ENCODE results near the gene MLXIPL. TPM values are rescaled to one million over a fixed set of nuclear protein-coding genes. Genes with fewer than 3 reads are reported as not detected.
"Not testable (repeated sequence)": the region's sequence is repeated elsewhere in the genome, so short reads cannot be mapped to it uniquely, and the experiment has no call there.

The MLXIPL gene
- total RNA-seq, 2 experiments from 2014 or later, result not detected

DNA sequence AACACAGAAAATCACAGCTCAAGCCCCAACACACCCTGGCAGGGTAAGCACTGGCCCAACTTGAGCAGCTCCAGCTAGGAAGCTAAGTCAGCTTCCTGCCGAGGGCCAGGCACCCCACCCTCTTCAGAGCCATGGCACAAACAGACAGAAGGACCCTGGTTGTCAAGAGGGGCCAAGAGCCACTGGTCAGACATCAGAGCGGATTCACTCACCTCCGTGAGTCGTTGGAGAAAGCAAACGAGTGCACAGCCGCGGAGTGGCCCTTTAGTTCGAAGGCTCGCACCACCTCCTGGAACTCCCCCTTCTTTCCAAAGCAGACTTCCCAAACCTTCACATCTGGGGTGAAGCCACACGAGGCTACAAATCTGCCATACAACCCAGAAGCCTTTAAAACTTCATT lies 53.3 kb downstream of the MLXIPL start:
- H3K9me3 Mint-ChIP-seq, result no peaks in the 10 kb centered on the region
- peaks cover 23% of the 10 kb centered on the region for H3K4me1 Mint-ChIP-seq
- no peak for DNase-seq
- peaks cover 18% of the 10 kb centered on the region for H3K36me3 Mint-ChIP-seq
- no peak overlapping the region for H3K4me3 Mint-ChIP-seq
- H3K27me3 Mint-ChIP-seq, result no peaks in the 10 kb centered on the region
- POLR2A ChIA-PET, result no interaction called here
- no peak for ATAC-seq (ENCODE audit: low read depth)
- H3K27ac Mint-ChIP-seq, result no peak overlapping the region

DNA sequence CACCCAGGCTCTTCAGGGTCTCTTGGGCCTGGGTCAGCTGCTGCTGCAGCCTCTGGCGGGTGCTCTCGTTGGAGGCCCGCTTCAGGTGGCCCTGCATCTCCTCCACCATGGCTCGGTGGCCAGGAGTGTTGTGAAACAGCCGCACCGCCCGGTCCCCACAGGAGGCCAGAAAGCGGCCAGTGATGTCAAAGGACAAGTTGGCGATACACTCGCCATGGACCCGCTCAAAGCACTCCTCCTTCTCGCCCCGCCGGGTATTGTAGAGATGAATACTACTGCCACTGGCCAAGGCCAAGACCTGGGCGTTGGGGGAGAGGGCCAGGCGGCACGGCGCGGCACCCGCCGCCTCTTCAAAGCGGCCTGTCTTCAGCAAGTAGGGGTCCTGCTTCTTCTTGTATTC lies 53.8 kb downstream of the MLXIPL start:
- POLR2A ChIA-PET, result interaction anchor here (1.5 kb wide), 1 partner anchor 8 kb away, joined by 6 read pairs; the partner anchor contains the start of gene TBL2
- no peak overlapping the region for H3K4me3 Mint-ChIP-seq

DNA sequence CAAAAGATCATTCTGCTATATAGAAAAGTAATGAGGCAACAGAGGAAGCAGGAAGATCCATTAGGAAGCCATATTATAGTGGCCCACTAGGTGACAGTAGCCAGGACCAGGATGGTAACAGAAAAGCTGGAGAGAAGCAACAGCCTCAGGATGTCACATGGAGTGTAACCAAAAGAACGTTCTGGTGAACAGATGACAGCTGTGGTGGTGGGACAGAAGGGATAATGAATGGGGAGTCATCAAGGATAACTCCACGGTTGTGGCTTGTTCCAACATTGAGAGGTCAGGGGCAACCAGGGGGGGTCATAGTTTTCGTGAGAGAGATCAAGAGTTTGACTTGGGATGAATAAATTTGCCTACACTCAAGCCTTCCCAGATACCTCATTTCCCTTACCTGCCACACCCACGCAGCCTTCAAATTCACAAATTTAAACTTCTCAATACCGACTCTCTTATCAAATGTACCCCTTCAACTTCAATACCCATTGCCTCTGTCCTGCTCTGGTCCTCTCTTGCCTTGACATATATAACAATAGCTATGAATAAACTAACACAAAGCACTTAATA lies 55.2 kb downstream of the MLXIPL start:
- POLR2A ChIA-PET, result interaction anchor here (0.5 to 3.7 kb wide), 5 partner anchors 9 to 106 kb away, joined by 3 to 29 read pairs (median 4); partner anchors contain the start of genes BAZ1B, BCL7B and TBL2
- ATAC-seq (ENCODE audit: low read depth) (no peak), DNase-seq (no peak)
- H3K9me3 Mint-ChIP-seq, result no peaks in the 10 kb centered on the region
- peaks cover 21% of the 10 kb centered on the region for H3K4me1 Mint-ChIP-seq
- no peaks in the 10 kb centered on the region for H3K27me3 Mint-ChIP-seq
- no peak overlapping the region for H3K27ac Mint-ChIP-seq
- no peak overlapping the region for H3K4me3 Mint-ChIP-seq
- H3K36me3 Mint-ChIP-seq, result peaks cover 13% of the 10 kb centered on the region

More for the DNA sequence above, 53.8 kb downstream of the MLXIPL start:
- Mint-ChIP-seq H3K27me3 (no peaks in the 10 kb centered on the region), H3K27ac (no peak overlapping the region), H3K36me3 (peaks cover 18% of the 10 kb centered on the region), H3K9me3 (no peaks in the 10 kb centered on the region), H3K4me1 (peaks cover 24% of the 10 kb centered on the region)
- ATAC-seq (ENCODE audit: low read depth) (no peak), DNase-seq (no peak)

DNA sequence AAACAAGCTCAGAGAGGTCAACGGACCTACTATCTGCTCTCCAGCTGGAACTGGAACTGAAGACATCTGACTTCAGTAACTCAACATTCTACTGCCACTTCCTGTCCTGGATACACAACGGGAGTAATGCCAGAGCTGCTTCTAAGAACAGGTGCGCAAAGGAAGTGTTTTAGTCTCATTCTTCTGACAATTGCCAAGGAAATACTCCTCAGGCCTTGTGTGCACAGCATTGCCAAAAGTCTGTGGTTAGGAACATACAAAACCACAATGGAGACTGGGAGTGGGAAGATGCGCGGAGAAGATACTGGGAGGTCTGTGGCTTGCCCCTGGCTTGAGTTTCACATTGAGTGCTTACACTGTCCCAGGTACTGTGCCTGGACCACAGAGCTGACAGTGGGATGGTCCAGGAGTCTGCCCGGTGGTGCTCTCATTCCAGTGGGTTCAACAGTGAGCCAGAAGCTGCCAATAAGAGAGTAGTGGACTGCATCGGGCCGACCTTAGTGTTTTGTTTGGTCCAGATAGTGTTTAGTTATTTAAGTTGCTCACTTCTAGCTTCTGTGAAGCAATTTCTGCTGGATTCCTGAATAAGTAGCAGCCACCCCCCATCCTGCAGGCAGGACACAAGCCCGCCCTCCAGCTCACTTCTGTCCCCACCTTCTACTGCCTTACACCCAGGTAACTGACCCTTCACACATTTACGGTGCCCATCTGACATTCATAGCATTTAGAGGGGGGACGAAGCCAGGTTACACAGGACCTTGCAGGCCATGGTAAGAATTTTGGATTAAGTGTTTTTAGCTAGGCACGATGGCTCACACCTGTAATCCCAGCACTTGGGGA lies 56.3 kb downstream of the MLXIPL start:
- no peaks in the 10 kb centered on the region for H3K9me3 Mint-ChIP-seq
- no peak for DNase-seq
- H3K27me3 Mint-ChIP-seq, result no peaks in the 10 kb centered on the region
- H3K4me3 Mint-ChIP-seq, result no peak overlapping the region
- H3K4me1 Mint-ChIP-seq, result peaks cover 21% of the 10 kb centered on the region
- POLR2A ChIA-PET, result interaction anchor here (1.5 to 3.7 kb wide), 2 partner anchors 10 to 11 kb away, joined by 11 to 29 read pairs; partner anchors contain the start of genes BCL7B and TBL2
- H3K27ac Mint-ChIP-seq, result peak overlapping the region; percentile 24
- peaks cover 10% of the 10 kb centered on the region for H3K36me3 Mint-ChIP-seq
- ATAC-seq (ENCODE audit: low read depth), result no peak

DNA sequence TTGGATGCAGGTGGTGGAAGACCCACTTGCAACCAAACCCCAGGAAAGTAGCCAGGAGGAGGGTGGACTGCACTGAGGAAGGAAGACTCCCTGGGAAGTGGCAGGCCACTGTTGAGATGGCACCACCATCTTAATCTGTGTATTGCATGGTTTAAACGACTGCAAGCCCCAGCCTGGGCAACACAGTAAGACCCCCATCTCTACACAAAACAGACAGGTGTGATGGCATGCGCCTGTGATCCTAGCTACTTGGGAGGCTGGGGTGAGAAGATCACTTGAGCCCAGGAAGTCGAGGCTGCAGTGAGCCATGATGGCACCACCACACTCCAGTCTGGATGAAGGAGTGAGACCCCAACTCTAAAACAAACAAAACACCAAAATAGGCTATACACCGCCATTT lies 57.2 kb downstream of the MLXIPL start:
- H3K27ac Mint-ChIP-seq, result no peak overlapping the region
- H3K4me1 Mint-ChIP-seq, result peaks cover 21% of the 10 kb centered on the region
- no peaks in the 10 kb centered on the region for H3K9me3 Mint-ChIP-seq
- peaks cover 6% of the 10 kb centered on the region for H3K36me3 Mint-ChIP-seq
- no peaks in the 10 kb centered on the region for H3K27me3 Mint-ChIP-seq
- no peak for DNase-seq
- no peak for ATAC-seq (ENCODE audit: low read depth)
- H3K4me3 Mint-ChIP-seq, result no peak overlapping the region
- POLR2A ChIA-PET, result interaction anchor here (1.2 to 3.7 kb wide), 4 partner anchors 10 to 46 kb away, joined by 3 to 30 read pairs (median 20); partner anchors contain the start of genes BAZ1B, BCL7B and TBL2

DNA sequence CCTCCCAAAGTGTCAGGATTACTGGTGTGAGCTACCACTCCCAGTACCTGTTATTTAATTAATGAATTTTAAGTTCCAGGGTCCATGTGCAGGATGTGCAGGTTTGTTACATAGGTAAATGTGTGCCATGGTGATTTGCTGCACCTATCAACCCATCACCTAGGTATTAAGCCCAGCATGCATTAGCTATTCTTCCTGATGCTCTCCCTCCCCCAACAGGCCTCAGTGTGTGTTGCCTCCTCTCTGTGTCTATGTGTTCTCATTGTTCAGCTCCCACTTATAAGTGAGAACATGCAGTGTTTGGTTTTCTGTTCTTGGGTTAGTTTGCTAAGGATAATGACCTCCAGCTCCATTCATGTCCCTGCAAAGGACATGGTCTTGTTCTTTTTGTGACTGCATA lies 57.9 kb downstream of the MLXIPL start:
- POLR2A ChIA-PET, result interaction anchor here (1.2 to 3.7 kb wide), 4 partner anchors 10 to 46 kb away, joined by 3 to 30 read pairs (median 20); partner anchors contain the start of genes BAZ1B, BCL7B and TBL2
- peak; percentile 57 for ATAC-seq (ENCODE audit: low read depth)
- H3K27me3 Mint-ChIP-seq, DNase-seq, H3K9me3 Mint-ChIP-seq, H3K36me3 Mint-ChIP-seq: not testable (repeated sequence)
- Mint-ChIP-seq H3K4me1 (peaks cover 21% of the 10 kb centered on the region), H3K27ac (peak overlapping the region; percentile 80), H3K4me3 (peak overlapping the region; percentile 80)

DNA sequence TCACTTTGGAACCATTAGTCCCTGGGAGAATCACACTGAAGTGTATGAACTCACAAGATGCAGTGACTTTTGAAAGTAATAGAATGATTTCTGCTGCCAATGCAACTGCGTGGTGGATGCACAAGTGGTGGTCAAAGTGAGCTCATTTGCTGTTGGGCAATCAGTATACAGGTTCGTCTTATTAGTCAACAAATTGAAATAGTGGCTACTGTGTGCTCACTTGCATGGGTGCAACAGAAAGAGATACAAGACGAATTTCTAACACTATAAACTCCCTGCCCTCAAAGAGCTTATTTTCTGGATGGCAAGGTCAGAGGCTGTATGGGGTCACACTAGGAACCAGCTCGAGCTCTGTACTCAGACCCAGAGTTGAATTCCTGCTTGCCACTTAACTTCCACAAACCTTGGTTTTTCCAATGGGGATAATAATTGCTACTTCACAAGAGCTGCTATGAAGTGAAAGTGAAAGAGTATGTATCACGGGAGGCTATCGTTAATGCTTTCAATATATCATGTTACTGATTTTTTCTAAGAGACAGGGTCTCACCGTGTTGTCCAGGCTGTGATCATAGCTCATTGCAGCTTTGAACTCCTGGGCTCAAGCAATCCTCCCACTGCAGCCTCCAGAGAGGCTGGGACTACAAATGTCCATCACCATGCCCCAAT lies 58.5 kb downstream of the MLXIPL start:
- Mint-ChIP-seq H3K9me3 (no peaks in the 10 kb centered on the region), H3K27ac (peak overlapping the region; percentile 80), H3K27me3 (no peaks in the 10 kb centered on the region), H3K4me3 (peak overlapping the region; percentile 80), H3K4me1 (peaks cover 21% of the 10 kb centered on the region), H3K36me3 (peaks cover 5% of the 10 kb centered on the region)
- ATAC-seq (ENCODE audit: low read depth), result peak; percentile 46
- POLR2A ChIA-PET, result interaction anchor here (1.2 to 3.7 kb wide), 4 partner anchors 9 to 45 kb away, joined by 3 to 30 read pairs (median 20); partner anchors contain the start of genes BAZ1B, BCL7B and TBL2
- no peak for DNase-seq

DNA sequence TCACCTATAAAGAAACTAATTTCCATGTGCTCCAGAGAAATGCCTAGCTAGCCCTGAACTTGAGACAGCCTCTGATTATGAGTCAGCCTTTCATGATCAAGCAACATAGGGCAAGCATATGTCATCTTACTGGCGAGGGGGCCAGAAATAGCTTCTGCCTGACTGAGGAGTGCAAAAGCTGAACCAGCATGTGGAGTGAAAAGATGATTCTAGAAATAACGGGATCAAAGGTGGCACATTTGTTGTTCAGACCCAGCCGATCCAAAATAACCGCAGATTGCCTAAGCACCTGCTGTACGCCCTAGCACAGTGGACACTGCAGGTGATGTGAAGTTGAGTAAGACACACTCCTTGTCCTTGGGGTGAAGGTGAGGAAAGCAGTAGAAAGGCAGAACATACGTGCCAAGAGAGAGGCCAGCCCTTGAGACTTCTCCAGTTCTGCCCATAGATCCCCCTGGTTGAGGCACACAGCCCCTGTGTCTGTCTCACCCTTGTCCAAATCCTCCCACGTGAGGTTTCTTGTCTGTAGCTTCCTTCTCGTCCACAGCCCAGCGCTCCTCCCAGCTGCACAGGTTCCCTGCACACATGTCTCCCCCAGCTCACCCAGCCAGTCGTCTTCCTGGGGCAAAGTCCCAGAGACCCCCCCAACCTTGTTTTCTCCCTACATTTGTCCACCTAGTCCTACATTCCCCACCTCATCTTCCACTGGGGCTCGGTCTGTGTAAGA lies 64.0 kb downstream of the MLXIPL start:
- Mint-ChIP-seq H3K9me3 (no peaks in the 10 kb centered on the region), H3K4me1 (peaks cover 18% of the 10 kb centered on the region), H3K27ac (no peak overlapping the region), H3K27me3 (no peaks in the 10 kb centered on the region), H3K4me3 (no peak overlapping the region), H3K36me3 (peaks cover 5% of the 10 kb centered on the region)
- DNase-seq (no peak), ATAC-seq (ENCODE audit: low read depth) (no peak)
- POLR2A ChIA-PET, result interaction anchor here (1.3 to 4.8 kb wide), 2 partner anchors 17 to 38 kb away, joined by 7 to 27 read pairs; partner anchors contain the start of genes BAZ1B and TBL2

DNA sequence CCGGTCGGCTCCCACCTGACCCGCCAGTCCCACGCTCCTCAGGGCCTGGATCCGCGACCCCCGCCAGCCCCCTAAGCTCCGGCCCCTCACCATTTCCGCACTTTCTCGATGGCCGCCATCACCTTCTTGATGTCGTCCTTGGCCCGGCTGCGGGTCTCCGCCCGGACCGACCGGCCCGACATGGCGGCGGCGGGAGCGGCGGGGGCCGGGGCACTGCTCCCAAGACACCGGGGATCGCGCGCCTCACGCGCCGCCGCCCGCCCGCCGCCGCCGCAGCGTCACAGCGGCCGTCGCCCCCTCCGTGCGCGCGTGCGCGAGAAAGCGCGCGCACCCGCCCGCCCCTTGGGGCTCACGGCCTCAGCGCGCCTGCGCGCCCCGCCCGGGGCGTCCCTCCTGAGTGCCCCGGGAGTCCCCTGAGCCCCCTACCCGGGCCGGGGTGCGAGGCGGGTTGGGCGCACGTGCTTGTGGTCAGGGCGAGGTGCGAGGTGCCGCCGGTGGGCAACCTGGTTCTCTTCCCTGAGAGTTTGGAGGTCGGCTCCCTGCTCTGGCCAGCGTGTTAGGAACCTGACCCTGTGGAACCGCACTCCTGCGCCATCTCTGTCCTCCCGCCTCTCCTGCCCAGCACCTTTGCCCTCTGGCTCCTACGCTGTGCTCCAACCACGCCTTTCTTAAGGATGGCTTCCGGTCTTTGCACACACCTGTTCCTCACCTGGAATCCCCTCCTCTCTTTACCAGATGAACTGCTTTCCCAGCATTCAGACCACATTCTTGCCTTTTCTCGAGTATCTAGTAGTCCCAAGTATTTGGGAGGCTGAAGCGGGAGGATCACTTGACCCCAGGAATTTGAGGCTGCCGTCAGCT lies 66.7 kb downstream of the MLXIPL start, which contains the start of gene BCL7B:
Gene BCL7B, minus strand, starts transcription at position 294 of the 861 bp plus-strand sequence. Its CDS starts 112 bp downstream, at position 182.
- H3K27me3 Mint-ChIP-seq, result no peaks in the 10 kb centered on the region
- H3K27ac Mint-ChIP-seq, result peak within 1 kb of the TSS; percentile 98
- ATAC-seq (ENCODE audit: low read depth) (peak; percentile 62), DNase-seq (peak; percentile 93)
- H3K9me3 Mint-ChIP-seq, result no peaks in the 10 kb centered on the region
- peak within 1 kb of the TSS; percentile 94 for H3K4me3 Mint-ChIP-seq
- POLR2A ChIA-PET, result interaction anchor here (0.8 to 4.8 kb wide), 9 partner anchors 10 to 181 kb away, joined by 3 to 30 read pairs (median 7); partner anchors contain the start of genes ABHD11, BAZ1B and TBL2
- peaks cover 8% of the 10 kb centered on the region for H3K36me3 Mint-ChIP-seq
- H3K4me1 Mint-ChIP-seq, result peaks cover 29% of the 10 kb centered on the region

DNA sequence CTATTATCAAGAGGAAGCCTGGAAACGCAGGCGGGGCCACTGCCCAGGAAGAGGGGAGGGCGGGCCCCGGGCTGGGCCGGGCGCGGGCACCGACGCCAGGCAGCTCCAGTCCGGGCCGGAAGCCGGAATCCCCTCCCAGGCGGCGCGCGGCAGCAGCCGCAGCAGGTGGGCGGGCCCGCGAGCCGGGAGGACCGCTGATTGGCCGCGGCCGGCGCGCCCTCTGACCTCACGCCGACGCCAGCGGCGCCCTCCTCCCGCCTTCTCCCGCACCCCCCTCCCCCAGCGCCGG lies 67.3 kb downstream of the MLXIPL start:
- POLR2A ChIA-PET, result interaction anchor here (0.5 to 4.8 kb wide), 10 partner anchors 10 to 448 kb away, joined by 3 to 30 read pairs (median 7); partner anchors contain the start of genes ABHD11, BAZ1B and TBL2
- Mint-ChIP-seq H3K4me3 (peak overlapping the region; percentile 94), H3K9me3 (no peaks in the 10 kb centered on the region), H3K27me3 (no peaks in the 10 kb centered on the region), H3K36me3 (peaks cover 13% of the 10 kb centered on the region), H3K27ac (peak overlapping the region; percentile 98), H3K4me1 (peaks cover 30% of the 10 kb centered on the region)
- ATAC-seq (ENCODE audit: low read depth) (peak; percentile 93), DNase-seq (peak; percentile 96)

DNA sequence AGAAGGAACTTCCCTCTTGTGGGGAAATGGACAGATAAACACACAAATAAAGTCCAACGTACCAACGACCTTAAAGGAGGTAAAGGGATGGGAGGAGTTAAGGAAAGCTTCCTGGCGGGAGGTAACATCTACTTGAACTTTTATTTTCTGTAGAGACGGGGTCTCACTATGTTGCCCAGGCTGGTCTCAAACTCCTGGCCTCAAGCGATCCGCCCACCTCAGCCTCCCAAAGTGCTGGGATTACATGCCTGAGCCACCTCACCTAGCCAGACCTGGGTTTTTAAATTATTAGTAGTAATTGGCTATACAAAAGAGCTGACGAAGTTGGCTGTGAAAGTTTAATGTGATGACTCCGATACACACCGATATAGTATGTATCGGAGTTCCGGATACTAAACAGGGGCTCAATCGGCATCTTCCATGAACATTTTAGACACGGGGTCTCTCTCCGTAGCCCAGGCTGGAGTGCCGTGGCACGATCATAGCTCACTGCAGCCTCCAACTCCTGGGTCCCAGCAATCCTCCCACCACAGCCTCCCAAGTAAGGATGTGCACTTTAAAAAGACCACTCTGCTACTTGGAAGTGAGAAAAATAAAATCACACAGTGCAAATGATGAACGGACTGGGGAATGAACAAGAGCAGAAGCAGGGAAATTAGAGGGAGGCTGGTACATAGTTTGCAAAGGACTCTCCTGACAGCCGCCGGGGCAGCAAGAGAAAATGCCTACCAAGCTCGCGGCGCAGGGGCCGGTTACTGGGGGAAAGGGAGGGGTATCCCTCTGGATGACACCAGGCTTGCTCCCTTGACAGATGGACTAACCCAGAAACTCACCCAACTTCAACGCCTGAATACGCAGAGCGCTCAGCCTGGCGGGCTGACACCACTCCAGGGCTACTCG lies 67.9 kb downstream of the MLXIPL start:
- no peak for ATAC-seq (ENCODE audit: low read depth)
- peak overlapping the region; percentile 86 for H3K27ac Mint-ChIP-seq
- POLR2A ChIA-PET, result interaction anchor here (0.5 to 4.8 kb wide), 10 partner anchors 9 to 449 kb away, joined by 3 to 30 read pairs (median 7); partner anchors contain the start of genes ABHD11, BAZ1B and TBL2
- no peak for DNase-seq
- H3K4me1 Mint-ChIP-seq, result peaks cover 31% of the 10 kb centered on the region
- no peaks in the 10 kb centered on the region for H3K9me3 Mint-ChIP-seq
- H3K36me3 Mint-ChIP-seq, result peaks cover 13% of the 10 kb centered on the region
- H3K27me3 Mint-ChIP-seq, result no peaks in the 10 kb centered on the region
- peak overlapping the region; percentile 89 for H3K4me3 Mint-ChIP-seq

Data from activated naive CD8-positive, alpha-beta T cell treated with anti-CD3 and anti-CD28 coated beads, Interleukin-2, amount 10 ng/mL, durations not matched to agents 7 days and 5 days (primary cell).